Kidney capillary endothelial cell (primary cell): ENCODE data around the gene PLPPR3.
"Not testable (repeated sequence)": the region's sequence is repeated elsewhere in the genome, so short reads cannot be mapped to it uniquely, and the experiment has no call there.

Source experiments
- DNase-seq: peaks from one replicate; pipeline ENCODE4 v3.0.0-alpha.2; 2018; ENCODE audit warnings: low spot score

PLPPR3 gene

DNA sequence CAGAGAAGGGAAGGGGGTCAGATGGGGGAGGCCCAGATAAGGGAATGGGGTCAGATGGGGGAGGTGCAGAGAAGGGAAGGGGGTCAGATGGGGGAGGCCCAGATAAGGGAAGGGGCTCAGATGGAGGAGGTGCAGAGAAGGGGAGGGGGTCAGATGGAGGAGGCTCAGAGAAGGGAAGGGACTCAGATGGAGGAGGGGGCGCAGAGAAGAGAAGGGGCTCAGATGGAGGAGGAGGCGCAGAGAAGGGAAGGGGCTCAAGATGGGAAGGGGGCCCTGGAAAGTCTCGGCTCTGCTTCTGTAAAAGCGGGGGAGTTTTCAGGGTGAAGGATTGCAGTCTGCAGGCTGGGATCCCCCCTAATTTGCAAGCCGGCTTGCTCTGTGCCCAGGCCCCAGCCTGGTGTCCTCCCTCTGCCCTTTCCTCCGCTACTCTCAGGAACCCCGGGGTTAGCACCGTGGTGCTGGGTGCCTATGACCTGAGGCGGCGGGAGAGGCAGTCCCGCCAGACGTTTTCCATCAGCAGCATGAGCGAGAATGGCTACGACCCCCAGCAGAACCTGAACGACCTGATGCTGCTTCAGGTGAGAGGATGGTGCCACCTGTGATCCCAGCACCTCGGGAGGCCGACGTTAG lies 7.5 kb upstream of the PLPPR3 start:
- no peak for DNase-seq

GRCh38 chr19:827710-828321 lies 6.1 kb upstream of the PLPPR3 start, which contains the start of gene AZU1:
TSS of gene AZU1 (plus strand) at chr19:827837. CDS start at chr19:827847, 10 bp downstream.
- DNase-seq = no peak

DNA sequence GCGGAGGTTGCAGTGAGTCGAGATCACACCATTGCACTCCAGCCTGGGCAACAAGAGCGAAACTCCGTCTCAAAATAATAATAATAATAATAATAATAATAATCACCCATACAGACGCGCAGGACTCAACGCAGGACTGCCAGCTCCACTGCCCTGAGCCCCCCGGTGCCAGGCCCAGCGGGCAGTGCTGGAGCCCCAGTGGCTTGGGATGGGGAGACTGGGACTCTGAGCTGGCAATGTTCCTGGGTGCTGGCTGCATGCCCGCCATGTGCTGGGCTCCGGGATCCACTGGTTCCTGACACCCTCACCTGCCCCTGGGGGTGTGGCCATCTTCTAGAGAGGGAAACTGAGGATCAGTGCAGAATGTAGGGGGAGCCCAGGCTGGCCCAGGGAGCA lies 5.6 kb upstream of the PLPPR3 start:
- no peak for DNase-seq

- DNase-seq = no peak
Observed at GRCh38 chr19:825897-826644, 4.3 kb upstream of the PLPPR3 start.

DNA sequence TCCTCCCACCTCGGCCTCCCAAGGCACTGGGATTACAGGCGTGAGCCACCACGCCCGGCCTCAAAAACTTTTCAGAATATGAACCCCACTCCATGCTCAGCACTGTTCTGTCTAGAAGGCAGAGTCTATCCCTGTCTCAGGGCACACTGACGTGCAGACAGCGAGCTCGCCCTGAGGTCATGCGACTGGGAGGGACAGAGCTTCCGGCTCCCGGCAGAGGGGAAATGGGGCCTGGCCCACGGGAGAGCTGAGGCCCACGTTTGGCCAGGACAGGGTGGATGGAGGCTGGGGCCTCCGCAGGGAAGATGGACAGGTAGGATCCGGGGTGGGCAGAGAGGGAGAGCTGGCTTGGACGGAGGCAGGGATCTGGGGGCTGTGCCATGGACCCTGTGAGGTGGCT lies 3.1 kb upstream of the PLPPR3 start:
- no peak for DNase-seq

- no peak for DNase-seq
Observed at GRCh38 chr19:823565-824121, 1.9 kb upstream of the PLPPR3 start.

- DNase-seq = no peak
Observed at GRCh38 chr19:821231-821824, 427 bp downstream of the PLPPR3 start.

DNA sequence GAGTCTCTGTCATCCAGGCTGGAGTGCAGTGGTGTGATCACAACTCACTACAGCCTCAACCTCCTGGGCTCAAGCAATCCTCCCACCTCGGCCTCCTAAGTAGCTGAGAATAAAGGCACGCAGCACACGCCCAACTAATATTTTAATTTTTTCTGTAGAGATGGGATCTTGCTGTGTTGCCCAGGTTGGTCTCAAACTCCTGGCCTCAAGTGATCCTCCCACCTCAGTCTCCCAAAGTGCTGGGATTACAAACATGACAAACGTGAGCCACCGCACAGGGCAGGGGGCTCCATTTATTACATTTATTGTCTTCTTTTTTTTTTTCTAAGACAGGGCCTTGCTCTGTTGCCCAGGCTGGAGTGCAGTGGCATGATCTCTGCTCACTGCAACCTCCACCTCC lies 1.5 kb downstream of the PLPPR3 start:
- DNase-seq = not testable (repeated sequence)

- DNase-seq = no peak
Observed at GRCh38 chr19:816500-816857, 5.3 kb downstream of the PLPPR3 start.

DNA sequence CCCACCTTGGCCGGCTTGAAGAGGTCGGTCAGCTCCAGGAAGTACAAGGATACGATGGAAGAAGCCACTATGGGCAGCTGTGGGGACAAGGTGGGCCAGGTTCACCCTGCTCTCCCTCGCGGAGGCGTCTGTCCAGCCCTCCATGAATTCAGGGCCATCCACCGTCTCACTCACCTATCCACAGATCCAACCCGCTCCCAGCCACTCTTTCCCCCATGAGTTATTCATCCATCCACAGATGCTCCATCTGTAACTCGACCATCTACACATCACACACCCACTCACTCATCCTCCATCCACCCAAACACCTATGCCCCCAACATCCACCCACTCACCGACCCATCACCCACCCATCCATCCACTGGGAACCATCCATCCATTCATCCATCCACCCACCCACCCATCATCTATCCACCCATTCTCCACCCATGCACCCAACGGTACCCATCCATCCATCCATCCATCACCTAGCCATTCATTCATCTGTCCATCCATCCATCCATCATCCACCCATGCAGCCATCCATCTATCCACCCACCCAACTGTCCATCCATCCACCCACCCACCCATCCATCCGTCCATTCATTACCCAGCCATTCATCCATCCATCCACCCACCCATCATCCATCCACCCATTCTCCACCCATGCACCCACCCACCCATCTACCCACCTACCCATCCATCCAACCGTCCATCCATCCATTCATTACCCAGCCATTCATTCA lies 5.8 kb downstream of the PLPPR3 start:
- DNase-seq = no peak

GRCh38 chr19:815079-815774 lies 6.5 kb downstream of the PLPPR3 start:
- no peak for DNase-seq

- DNase-seq = no peak
Observed at GRCh38 chr19:814152-815078, 7.3 kb downstream of the PLPPR3 start.

GRCh38 chr19:813219-814151 lies 8.3 kb downstream of the PLPPR3 start:
- no peak for DNase-seq

DNA sequence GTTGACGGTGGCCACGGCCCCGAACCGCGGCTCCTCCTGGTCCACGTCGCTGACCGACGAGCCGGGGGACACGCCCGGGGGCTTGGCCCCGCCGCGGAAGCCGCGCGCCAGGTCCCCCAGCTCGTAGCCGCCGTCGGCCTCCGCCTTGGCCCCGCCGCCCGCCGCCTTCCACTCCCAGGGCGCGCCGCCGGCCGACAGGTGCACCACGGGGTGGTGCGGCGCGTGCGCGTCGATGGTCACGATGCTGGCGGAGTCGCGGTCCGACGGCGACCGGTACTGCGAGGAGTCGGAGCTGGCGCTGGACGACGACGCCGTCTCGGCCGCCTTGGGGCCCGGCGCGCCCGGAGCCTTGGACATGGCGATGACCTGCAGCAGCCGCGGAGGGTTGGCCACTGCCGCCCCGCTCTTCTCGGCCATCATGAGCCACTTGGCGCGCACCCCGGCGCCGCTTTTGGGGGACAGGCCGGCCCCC lies 9.0 kb downstream of the PLPPR3 start:
- DNase-seq = no peak

GRCh38 chr19:812049-812746 lies 9.6 kb downstream of the PLPPR3 start:
- no peak for DNase-seq

- no peak for DNase-seq
Observed at GRCh38 chr19:811506-812048, 10.2 kb downstream of the PLPPR3 start.

DNA sequence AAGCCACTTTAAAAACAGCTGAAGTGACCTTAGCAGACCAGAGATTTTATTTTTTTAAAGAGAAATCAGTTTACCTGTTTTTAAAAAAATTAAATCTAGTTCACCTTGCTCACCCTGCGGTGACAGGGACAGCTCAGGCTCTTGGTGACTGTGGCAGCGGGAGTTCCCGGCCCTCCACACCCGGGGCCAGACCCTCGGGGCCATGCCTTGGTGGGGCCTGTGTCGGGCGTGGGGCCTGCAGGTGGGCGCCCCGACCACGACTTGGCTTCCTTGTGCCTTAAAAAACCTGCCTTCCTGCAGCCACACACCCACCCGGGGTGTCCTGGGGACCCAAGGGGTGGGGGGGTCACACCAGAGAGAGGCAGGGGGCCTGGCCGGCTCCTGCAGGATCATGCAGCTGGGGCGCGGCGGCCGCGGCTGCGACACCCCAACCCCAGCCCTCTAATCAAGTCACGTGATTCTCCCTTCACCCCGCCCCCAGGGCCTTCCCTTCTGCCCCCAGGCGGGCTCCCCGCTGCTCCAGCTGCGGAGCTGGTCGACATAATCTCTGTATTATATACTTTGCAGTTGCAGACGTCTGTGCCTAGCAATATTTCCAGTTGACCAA lies 10.8 kb downstream of the PLPPR3 start:
- DNase-seq = no peak
